Epithelial cell of esophagus (primary cell): ENCODE results near the gene SNAP91.

Experiments used
- DNase-seq: peaks from one replicate; pipeline ENCODE4 v3.0.0; 2010; ENCODE audit warnings: low read depth
- H3K4me3 ChIP-seq: 2 replicates; pipeline ENCODE4 v1.5.1; 2011; ENCODE audit warnings: mild to moderate bottlenecking, low read length, control low read depth
- CTCF ChIP-seq: IDR thresholded peaks from 2 replicates; pipeline ENCODE4 v1.5.1; 2011; ENCODE audit warnings: low read depth, mild to moderate bottlenecking, low read length, control low read depth, inconsistent platforms; ENCODE audit not compliant: insufficient read depth; ENCODE audit errors: missing control alignments

Gene SNAP91

GRCh38 chr6:83729871-83730270 is 21.0 kb upstream of the SNAP91 start:
- TF ChIP-seq CTCF, result no peak
- no peak overlapping the region for H3K4me3 ChIP-seq
- no peak for DNase-seq

DNA sequence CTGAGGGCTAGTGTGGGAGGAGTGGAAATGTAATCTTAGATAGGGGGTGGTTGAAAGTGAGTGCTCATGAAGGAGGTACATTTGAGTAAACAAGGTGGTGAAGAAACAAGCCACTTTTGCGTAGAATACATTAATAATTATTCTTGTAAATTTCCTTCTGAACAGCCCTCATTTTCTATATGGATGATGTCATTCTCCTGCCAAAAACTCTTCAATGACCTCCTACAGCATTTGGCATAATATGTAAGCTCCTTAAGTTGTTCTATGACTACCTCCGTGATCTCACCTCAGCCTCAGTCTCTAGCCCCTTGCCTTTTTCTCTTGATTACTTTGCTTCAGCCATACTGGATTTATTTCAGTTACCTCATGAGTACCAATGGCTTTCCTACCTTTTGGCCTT is 14.0 kb upstream of the SNAP91 start:
- H3K4me3 ChIP-seq, result no peak overlapping the region
- no peak for TF ChIP-seq CTCF
- no peak for DNase-seq

DNA sequence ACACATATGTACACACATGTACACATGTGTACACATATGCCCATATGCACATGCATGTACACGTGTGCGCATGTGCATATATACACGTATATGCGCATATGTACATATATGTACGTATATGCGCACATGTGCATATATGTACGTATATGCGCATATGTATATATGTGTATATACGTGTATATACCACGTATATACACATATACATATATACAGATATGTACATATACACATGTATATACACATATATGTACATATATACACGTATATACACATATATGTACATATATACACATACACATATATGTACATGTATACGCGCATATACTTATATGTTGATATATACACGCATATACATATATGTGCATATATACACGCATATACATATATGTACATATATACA is 8.9 kb upstream of the SNAP91 start:
- H3K4me3 ChIP-seq, result no peak overlapping the region
- TF ChIP-seq CTCF, result no peak
- no peak for DNase-seq

GRCh38 chr6:83711958-83712357 is 3.1 kb upstream of the SNAP91 start:
- DNase-seq, result no peak
- no peak overlapping the region for H3K4me3 ChIP-seq
- TF ChIP-seq CTCF, result no peak

DNA sequence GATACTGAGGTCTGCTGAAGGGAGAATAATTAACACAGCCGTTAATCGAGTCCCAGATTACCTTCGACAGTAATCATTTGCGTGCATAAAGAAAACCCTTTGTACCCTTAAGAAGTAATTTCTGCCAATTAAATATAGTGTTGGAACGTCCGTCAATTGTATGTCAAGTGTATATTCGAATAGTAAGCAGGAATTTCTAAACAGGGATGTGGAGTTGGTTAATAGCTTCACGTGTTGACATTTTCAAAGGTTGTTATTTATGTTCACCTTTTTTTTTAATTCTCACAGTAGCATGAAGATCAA is 798 bp upstream of the SNAP91 start:
- no peak for TF ChIP-seq CTCF
- no peak overlapping the region for H3K4me3 ChIP-seq
- DNase-seq, result no peak

DNA sequence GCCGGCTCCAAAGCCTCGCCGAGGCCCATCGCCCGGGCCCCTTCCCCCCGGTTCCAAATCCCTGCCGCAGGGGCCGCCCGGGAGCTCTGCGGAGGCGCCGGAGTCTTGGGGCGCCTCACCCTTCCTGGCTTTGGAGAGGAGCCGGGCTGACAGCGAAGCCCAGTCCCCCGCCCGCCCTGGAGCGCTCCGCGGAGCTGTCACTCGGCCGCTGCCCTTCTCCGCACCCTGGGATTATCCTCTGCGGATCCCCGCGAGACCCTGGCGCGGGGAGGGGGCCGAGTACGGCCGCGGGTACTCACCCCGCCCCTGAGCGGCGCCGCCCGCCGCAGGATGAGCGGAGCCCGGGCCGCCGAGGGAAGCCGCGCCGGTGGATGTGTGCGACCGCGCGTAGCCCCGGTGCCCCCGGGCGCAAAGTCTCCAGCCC is 343 bp downstream of the SNAP91 start:
- no peak for TF ChIP-seq CTCF

GRCh38 chr6:83707829-83708545 is 914 bp downstream of the SNAP91 start:
- TF ChIP-seq CTCF, result no peak
- no peak for DNase-seq
- peak overlapping the region; percentile 32 for H3K4me3 ChIP-seq

More for the DNA sequence above, 343 bp downstream of the SNAP91 start:
- peak; percentile 13 for DNase-seq
- H3K4me3 ChIP-seq, result peak overlapping the region; percentile 32
